ENCODE data around the gene MORN1. TPM values are rescaled to one million over a fixed set of nuclear protein-coding genes. Genes with fewer than 3 reads are reported as not detected.

Gene MORN1
- total RNA-seq, 2 experiments from 2014 or later, result 6.2 to 7.9 TPM

DNA sequence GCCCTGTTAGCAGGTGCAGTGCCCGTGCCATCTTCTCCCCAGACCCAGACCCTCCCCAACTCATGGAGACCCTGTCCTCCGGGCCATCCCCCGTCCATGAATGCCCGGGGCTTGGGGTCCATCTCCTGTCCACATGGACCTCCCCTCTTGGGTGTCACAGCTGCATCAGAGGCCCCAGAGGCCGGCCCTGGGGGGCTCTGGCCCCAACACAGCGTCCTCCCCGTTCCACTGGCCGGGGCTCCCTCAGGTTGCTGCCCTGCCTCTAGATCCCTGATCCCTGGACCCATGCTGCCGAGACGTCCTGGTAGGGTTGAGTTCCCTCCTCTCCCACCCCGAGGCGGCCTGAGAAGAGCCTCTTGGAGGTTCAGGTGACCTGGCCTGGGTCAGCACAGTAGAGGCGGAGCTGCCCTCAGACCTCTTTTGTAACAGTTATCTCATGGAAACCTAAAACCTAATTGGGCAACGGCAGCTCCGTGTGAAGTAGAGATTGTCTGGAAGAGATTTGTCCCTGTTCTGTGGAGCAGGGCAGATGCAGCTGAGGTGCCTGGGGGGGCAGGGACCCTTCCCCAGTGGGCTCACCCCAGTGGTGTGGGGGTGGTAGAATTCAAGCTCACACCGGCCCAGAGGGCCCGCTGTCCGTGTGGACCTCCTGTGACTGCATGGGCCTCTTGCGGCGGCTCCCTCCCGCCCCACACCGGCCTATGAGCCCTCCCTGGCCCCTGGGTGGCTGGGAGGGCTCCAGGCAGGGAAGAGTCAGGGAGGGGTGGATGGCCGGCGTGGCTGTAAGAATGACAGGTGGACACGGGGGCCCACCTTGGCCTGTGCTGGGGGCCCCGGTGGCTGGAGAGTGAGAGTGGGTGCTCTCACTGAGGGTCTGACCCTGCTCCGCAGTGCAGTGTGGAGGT is 107.1 kb downstream of the MORN1 start:
- no peaks in the 10 kb centered on the region for H3K27me3 Mint-ChIP-seq (ENCODE audit: low read depth)
- ChIA-PET POLR2A (no interaction called here), CTCF (no interaction called here)
- no peak for DNase-seq
- H3K4me3 Mint-ChIP-seq, result no peak overlapping the region
- H3K36me3 Mint-ChIP-seq (ENCODE audit: low read depth), result peaks cover 14% of the 10 kb centered on the region
- no peaks in the 10 kb centered on the region for H3K9me3 Mint-ChIP-seq (ENCODE audit: insufficient read depth)
- H3K27ac Mint-ChIP-seq, result no peak overlapping the region
- ATAC-seq, result no peak
- H3K4me1 Mint-ChIP-seq (ENCODE audit: low read depth), result peaks cover 17% of the 10 kb centered on the region

DNA sequence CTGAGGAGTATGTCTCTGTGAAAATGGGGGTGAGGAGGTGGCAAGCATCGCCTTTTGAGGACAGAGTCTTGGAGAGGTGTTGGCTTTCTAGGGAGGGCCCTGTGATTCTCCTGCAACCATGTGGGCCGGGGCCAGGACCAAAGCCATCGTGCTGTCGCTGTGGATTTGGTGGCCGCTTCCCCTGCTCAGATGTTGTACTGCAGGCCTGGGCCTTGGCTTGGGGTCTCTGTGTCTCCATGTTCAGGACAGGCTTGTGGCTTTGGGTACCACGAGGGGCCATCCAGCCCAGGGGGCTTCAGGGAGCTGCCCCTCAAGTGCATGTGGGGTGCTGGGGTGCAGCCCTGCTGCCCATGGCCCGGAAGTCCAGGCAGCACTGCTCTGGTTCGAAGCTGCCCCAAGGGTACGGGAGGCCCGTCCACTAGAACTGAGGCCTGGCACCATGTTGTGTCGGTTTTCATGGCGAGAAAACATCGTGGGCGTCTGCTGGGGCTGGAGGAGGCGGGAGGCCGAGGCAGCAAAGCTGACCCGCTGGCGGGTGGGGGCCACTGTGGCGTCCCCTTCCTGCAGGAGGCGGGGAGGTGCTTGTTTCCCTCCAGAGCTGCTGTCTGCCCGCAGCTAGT is 107.9 kb downstream of the MORN1 start:
- no peak for ATAC-seq
- Mint-ChIP-seq H3K36me3 (ENCODE audit: low read depth) (peaks cover 10% of the 10 kb centered on the region), H3K4me1 (ENCODE audit: low read depth) (peaks cover 12% of the 10 kb centered on the region), H3K4me3 (no peak overlapping the region), H3K9me3 (ENCODE audit: insufficient read depth) (no peaks in the 10 kb centered on the region), H3K27ac (no peak overlapping the region), H3K27me3 (ENCODE audit: low read depth) (no peaks in the 10 kb centered on the region)
- DNase-seq, result no peak
- CTCF ChIA-PET, result no interaction called here
- POLR2A ChIA-PET, result no interaction called here

DNA sequence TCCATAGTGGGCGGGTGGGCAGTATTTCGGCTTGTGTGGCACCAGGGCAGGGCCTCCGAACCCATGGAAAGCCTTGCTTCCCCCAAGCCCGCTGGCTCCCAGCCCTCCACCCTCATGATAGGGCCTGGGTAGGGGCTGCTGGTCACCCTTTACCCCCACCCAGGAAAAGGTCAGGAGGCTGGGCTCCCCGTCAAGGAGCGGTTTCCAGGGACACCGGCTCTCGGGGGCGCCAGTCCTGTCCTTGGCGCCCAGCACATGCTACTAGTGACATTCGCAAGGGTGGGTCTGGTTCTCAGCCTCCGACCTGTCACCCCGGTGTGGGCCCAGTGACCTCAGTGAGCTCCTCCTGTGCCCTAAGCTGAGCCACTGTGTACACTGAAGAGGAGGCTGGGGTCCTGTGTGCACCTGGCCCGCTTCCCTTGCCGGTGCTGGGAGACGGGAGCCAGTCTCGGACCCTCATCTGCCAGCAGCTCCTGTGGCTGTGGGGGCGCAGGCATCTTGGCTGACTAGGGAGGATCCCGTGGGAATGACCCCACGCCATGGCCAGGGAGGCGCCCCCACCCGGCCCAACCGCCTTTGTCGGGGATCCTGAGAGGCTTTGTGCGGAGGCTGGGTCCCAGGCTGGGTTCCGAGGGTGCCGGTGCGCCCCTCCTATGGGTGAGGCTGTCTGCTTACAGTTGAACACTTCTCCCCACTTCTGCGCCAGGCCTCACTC is 108.6 kb downstream of the MORN1 start:
- DNase-seq (no peak), ATAC-seq (no peak)
- H3K36me3 Mint-ChIP-seq (ENCODE audit: low read depth), result peaks cover 3% of the 10 kb centered on the region
- H3K27ac Mint-ChIP-seq, result no peak overlapping the region
- no peak overlapping the region for H3K4me3 Mint-ChIP-seq
- POLR2A ChIA-PET, result no interaction called here
- no peaks in the 10 kb centered on the region for H3K9me3 Mint-ChIP-seq (ENCODE audit: insufficient read depth)
- CTCF ChIA-PET, result no interaction called here
- H3K27me3 Mint-ChIP-seq (ENCODE audit: low read depth), result no peaks in the 10 kb centered on the region
- peaks cover 8% of the 10 kb centered on the region for H3K4me1 Mint-ChIP-seq (ENCODE audit: low read depth)

DNA sequence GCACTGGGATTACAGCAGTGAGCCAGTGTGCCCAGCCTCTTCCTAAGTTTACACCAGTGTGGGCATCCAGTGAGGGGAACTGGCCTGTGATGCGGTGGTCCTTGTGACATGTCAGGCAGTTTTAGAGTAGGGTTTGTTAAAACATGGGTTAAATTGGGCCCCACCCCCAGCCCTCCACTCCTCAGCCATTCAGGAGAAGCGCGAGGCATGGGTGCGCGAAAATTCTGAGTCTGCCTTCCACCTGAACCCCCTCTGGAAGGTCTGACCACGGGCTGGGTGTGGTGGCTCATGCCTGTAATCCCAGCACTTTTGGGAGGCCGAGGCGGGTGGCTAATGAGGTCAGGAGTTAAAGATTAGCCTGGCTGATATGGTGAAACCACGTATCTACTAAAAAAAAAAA is 111.5 kb downstream of the MORN1 start:
- no peak for ATAC-seq
- Mint-ChIP-seq H3K27ac (no peak overlapping the region), H3K9me3 (ENCODE audit: insufficient read depth) (no peaks in the 10 kb centered on the region), H3K27me3 (ENCODE audit: low read depth) (no peaks in the 10 kb centered on the region), H3K36me3 (ENCODE audit: low read depth) (peaks cover 6% of the 10 kb centered on the region), H3K4me3 (no peak overlapping the region), H3K4me1 (ENCODE audit: low read depth) (peaks cover 20% of the 10 kb centered on the region)
- CTCF ChIA-PET, result no interaction called here
- POLR2A ChIA-PET, result no interaction called here
- no peak for DNase-seq

DNA sequence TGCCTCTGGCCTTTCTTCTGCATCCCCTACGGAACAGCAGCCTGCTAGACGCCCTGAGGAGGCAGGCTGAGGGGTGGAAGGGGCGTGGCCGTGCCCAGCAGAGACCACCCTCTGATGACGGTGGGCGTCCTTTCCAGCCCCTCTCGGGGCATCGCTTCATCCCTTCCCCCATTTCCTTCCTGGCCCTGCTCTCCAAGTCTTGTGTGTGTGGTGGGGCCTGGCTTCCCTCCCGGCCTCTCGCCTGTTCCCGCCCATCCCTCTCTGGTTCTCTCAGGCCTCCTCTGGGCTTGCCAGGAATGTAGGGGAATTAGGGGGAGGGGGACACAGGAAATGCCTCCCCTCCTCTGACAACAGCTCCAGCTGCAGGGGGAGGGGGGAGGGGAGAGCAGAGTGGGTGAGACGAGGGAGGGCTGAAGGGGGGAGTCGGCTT is 112.1 kb downstream of the MORN1 start:
- DNase-seq, result no peak
- Mint-ChIP-seq H3K27ac (peak overlapping the region; percentile 20), H3K4me3 (no peak overlapping the region), H3K36me3 (ENCODE audit: low read depth) (peaks cover 6% of the 10 kb centered on the region), H3K4me1 (ENCODE audit: low read depth) (peaks cover 22% of the 10 kb centered on the region), H3K27me3 (ENCODE audit: low read depth) (no peaks in the 10 kb centered on the region), H3K9me3 (ENCODE audit: insufficient read depth) (no peaks in the 10 kb centered on the region)
- no peak for ATAC-seq
- ChIA-PET POLR2A (no interaction called here), CTCF (no interaction called here)

DNA sequence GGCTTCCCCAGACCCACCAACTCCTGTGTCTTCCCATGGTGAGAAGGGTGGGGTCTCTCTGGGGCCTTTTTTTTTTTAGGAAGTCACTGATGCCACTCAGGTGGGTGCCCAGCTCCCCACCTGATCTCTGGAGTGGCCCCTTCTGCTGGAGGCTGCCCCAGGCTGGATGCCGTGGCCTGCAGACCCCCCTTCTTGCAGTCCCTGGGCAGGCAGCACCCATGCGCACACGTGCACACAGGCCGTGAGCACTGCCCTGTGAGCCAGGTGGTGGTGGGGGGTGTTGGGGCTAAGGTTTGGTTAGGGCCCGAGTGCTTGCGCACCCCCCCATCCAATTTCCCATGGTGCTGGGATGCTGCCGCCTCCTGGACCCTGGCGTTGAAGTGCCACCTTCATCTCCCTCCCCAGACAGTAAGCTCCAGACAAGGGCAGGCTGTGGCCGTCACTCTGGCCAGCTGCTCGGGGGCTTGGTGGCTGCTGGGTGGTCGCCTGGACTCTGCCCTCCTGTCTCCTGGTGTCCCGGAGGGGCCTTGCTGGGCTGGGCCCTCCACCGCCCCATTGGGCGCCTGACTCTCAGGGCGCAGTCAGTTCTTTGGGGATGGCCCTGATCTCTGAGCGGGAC is 112.7 kb downstream of the MORN1 start:
- H3K36me3 Mint-ChIP-seq (ENCODE audit: low read depth), result peaks cover 6% of the 10 kb centered on the region
- H3K4me3 Mint-ChIP-seq, result no peak overlapping the region
- H3K27me3 Mint-ChIP-seq (ENCODE audit: low read depth), result no peaks in the 10 kb centered on the region
- H3K9me3 Mint-ChIP-seq (ENCODE audit: insufficient read depth), result no peaks in the 10 kb centered on the region
- ChIA-PET POLR2A (no interaction called here), CTCF (no interaction called here)
- H3K27ac Mint-ChIP-seq, result peak overlapping the region; percentile 20
- DNase-seq, result no peak
- ATAC-seq, result no peak
- peaks cover 22% of the 10 kb centered on the region for H3K4me1 Mint-ChIP-seq (ENCODE audit: low read depth)

DNA sequence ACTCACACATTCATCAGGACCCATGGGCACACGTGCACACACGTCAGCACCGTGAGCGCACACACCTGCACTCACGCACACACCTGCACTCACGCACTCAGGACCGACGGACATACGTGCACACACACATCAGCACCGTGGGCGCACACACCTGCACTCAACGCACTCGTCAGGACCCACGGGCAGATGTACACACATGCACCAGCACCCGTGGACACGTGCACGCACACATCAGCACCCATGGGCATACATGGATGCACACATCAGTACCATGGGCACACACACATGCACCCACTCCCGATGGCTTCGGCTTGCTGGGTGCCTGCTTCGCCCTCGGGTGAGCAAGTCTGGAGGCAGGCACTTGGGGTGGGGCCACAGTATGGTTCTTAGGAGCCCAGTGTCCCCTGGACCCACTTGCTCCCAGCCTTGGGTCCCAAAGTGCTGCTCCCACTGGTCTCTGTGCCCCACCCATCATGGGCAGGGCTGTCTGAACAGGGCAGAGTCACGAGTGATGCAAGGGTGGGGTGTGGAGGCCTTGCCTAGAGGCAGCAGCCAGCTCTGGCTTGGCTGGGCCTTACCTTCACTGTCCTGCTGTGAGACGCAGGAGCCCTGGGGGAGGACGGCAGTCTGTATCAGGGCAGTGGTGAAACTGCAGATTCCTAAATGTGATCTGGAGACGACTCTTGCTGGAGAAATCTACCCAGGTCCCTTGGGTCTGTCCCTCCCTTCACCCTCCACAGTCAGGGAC is 113.4 kb downstream of the MORN1 start:
- H3K4me1 Mint-ChIP-seq (ENCODE audit: low read depth), result peaks cover 22% of the 10 kb centered on the region
- POLR2A ChIA-PET, result no interaction called here
- no peaks in the 10 kb centered on the region for H3K9me3 Mint-ChIP-seq (ENCODE audit: insufficient read depth)
- H3K27me3 Mint-ChIP-seq (ENCODE audit: low read depth), result no peaks in the 10 kb centered on the region
- DNase-seq, result no peak
- CTCF ChIA-PET, result no interaction called here
- peaks cover 6% of the 10 kb centered on the region for H3K36me3 Mint-ChIP-seq (ENCODE audit: low read depth)
- H3K27ac Mint-ChIP-seq, result no peak overlapping the region
- ATAC-seq, result no peak
- no peak overlapping the region for H3K4me3 Mint-ChIP-seq

DNA sequence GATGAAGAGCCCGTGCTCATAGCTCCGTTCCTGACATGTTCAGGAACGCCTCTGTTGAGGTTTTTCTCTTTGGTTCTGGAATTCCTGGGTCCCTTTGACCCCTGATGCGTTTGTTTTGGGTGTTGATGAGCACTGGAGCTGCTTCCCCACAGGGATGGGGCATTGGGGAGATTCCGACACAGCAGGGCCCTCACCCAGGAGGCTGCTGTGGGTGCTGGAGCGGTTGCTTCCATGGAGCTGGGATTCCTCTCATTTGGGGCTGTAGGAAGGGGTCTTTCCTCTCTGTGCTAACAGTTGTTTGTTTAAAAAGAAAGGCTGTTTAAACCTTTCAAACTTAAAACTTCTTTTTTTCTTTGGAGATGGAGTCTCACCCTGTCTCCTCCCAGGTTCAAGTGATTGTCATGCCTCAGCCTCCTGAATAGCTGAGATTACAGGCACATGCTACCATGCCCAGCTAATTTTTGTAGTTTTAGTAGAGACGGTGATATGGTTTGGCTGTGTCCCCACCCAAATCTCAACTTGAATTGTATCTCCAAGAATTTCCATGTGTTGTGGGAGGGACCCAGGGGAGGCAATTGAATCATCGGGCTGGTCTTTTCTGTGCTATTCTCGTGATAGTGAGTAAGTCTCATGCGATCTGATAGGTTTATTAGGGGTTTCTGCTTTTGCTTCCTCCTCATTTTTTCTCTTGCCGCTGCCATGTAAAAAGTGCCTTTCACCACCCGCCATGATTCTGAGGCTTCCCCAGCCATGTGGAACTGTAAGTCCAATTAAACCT is 114.4 kb downstream of the MORN1 start:
- Mint-ChIP-seq H3K27ac (peak overlapping the region; percentile 61), H3K36me3 (ENCODE audit: low read depth) (peaks cover 6% of the 10 kb centered on the region), H3K4me3 (no peak overlapping the region), H3K4me1 (ENCODE audit: low read depth) (peaks cover 23% of the 10 kb centered on the region), H3K27me3 (ENCODE audit: low read depth) (no peaks in the 10 kb centered on the region), H3K9me3 (ENCODE audit: insufficient read depth) (no peaks in the 10 kb centered on the region)
- ChIA-PET POLR2A (interaction anchor here (0.6 kb wide), 1 partner anchor 21 kb away, joined by 4 read pairs; no protein-coding TSS in a partner anchor), CTCF (no interaction called here)
- no peak for ATAC-seq
- no peak for DNase-seq

DNA sequence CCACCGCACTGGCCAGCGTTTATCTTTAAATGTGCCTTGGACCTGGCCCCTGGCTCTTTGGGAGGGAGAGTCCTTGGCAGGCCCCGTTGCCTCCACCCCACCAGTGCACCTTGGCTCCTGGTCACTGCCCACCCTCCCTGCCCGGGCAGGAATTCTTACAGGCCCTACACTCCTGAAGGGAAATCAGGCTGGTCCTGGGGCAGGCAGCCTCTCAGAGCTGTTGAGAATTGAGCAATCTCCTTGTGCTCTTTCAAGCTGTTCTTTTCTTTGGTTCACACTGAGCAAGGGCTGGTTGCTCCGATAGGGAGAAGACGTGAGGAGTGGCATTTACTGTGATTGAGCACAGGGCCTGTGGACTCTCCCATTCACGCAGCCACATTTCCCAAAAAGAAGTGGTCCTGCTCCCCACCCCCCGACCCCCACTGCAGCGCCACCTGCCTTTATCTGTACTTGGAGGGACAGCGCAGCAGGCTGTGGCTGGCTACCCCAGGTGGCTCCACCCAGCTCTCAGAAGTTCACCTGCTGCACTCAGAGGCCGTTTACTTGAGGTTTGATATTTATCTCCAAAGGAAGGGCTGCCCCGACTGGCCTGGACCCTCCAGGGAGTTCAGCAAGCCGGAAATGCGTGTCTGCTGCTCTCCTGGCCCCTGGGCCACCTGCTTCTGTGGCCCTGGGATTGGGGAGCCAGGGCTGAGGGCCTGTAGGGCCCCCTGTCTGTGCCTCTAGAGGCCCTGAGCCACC is 115.4 kb downstream of the MORN1 start:
- Mint-ChIP-seq H3K27me3 (ENCODE audit: low read depth) (no peaks in the 10 kb centered on the region), H3K36me3 (ENCODE audit: low read depth) (peaks cover 6% of the 10 kb centered on the region), H3K4me1 (ENCODE audit: low read depth) (peaks cover 24% of the 10 kb centered on the region), H3K4me3 (no peak overlapping the region), H3K27ac (no peak overlapping the region), H3K9me3 (ENCODE audit: insufficient read depth) (no peaks in the 10 kb centered on the region)
- DNase-seq (no peak), ATAC-seq (no peak)
- CTCF ChIA-PET, result interaction anchor here (0.7 kb wide), 1 partner anchor 81 kb away, joined by 3 read pairs; the partner anchor contains the start of gene FAAP20
- POLR2A ChIA-PET, result no interaction called here

DNA sequence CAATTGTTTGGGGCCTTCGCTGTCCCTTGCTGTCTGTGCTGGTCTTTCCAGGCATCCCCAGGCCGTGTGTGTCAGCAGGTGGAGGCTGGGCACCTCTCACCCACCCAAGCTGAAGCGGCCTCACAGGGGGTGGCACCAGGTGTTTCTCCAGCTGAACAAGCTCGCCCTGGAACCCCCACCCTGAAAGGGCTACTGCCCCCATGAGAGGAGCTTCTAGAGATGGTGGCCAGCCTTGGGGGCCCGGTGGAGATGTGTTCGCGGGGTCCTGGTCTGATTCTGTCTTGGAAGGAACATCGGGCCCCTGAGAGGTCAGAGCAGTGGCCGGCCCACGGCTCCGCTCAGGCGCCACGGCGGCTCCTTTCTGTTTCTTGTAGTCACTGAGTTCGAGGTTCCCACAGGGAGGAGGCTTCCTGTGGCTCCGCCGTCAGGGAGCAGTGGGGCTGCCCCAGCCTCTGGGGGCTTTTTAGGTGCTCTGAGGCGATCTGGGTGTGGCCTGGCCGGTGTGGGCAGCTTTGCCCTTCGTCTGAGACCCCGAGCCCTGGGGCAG is 116.4 kb downstream of the MORN1 start:
- H3K27me3 Mint-ChIP-seq (ENCODE audit: low read depth), result no peaks in the 10 kb centered on the region
- no peaks in the 10 kb centered on the region for H3K9me3 Mint-ChIP-seq (ENCODE audit: insufficient read depth)
- H3K4me3 Mint-ChIP-seq, result no peak overlapping the region
- H3K27ac Mint-ChIP-seq, result no peak overlapping the region
- DNase-seq (no peak), ATAC-seq (no peak)
- CTCF ChIA-PET, result interaction anchor here (0.7 kb wide), 1 partner anchor 80 kb away, joined by 3 read pairs; the partner anchor contains the start of gene FAAP20
- POLR2A ChIA-PET, result interaction anchor here (0.7 kb wide), 1 partner anchor 19 kb away, joined by 5 read pairs; no protein-coding TSS in a partner anchor
- H3K36me3 Mint-ChIP-seq (ENCODE audit: low read depth), result peaks cover 6% of the 10 kb centered on the region
- peaks cover 24% of the 10 kb centered on the region for H3K4me1 Mint-ChIP-seq (ENCODE audit: low read depth)
